HG03196 (cell line): Measurements from ENCODE around the gene ELFN2.

ENCODE experiments used
- ATAC-seq: cut with Tn5 transposase; IDR thresholded peaks from one replicate; pipeline ENCODE4 v1.9.1; 2021; ENCODE audit not compliant: unreplicated experiment

The ELFN2 gene

GRCh38 chr22:37456346-37456745 is 29.1 kb upstream of the ELFN2 start:
- ATAC-seq, result no peak

- no peak for ATAC-seq
Observed at GRCh38 chr22:37455896-37456295, 28.6 kb upstream of the ELFN2 start.

- ATAC-seq, result no peak
Observed at GRCh38 chr22:37454857-37455686, 27.8 kb upstream of the ELFN2 start.

- ATAC-seq, result no peak
Observed at GRCh38 chr22:37453696-37454095, 26.4 kb upstream of the ELFN2 start.

- no peak for ATAC-seq
Observed at GRCh38 chr22:37451218-37451617, 23.9 kb upstream of the ELFN2 start.

GRCh38 chr22:37449331-37450001 is 22.2 kb upstream of the ELFN2 start:
- ATAC-seq, result no peak

GRCh38 chr22:37448516-37449127 is 21.3 kb upstream of the ELFN2 start:
- ATAC-seq, result no peak

GRCh38 chr22:37445501-37445900 is 18.2 kb upstream of the ELFN2 start:
- no peak for ATAC-seq

GRCh38 chr22:37443977-37444376 is 16.7 kb upstream of the ELFN2 start:
- no peak for ATAC-seq

- no peak for ATAC-seq
Observed at GRCh38 chr22:37443086-37443485, 15.8 kb upstream of the ELFN2 start.

GRCh38 chr22:37442537-37442936 is 15.3 kb upstream of the ELFN2 start:
- ATAC-seq, result no peak

- ATAC-seq, result no peak
Observed at GRCh38 chr22:37442135-37442534, 14.9 kb upstream of the ELFN2 start.

- ATAC-seq, result no peak
Observed at GRCh38 chr22:37440875-37441274, 13.6 kb upstream of the ELFN2 start.

GRCh38 chr22:37439347-37439746 is 12.1 kb upstream of the ELFN2 start:
- ATAC-seq, result no peak

GRCh38 chr22:37435970-37436603 is 8.8 kb upstream of the ELFN2 start:
- no peak for ATAC-seq

- no peak for ATAC-seq
Observed at GRCh38 chr22:37433786-37434185, 6.5 kb upstream of the ELFN2 start.

GRCh38 chr22:37432708-37433054 is 5.4 kb upstream of the ELFN2 start:
- ATAC-seq, result no peak

- ATAC-seq, result no peak
Observed at GRCh38 chr22:37431801-37432707, 4.8 kb upstream of the ELFN2 start.

- ATAC-seq, result no peak
Observed at GRCh38 chr22:37431366-37431765, 4.1 kb upstream of the ELFN2 start.

GRCh38 chr22:37430941-37431340 is 3.7 kb upstream of the ELFN2 start:
- no peak for ATAC-seq
